Testis (tissue), 2 donors: ENCODE results near the gene EVA1B.

Experiments used
- POLR2A ChIP-seq: fragments of 450-650 bp; IDR thresholded peaks from one replicate; pipeline ENCODE4 v1.6.1; 2017; ENCODE audit warnings: antibody characterized with exemption, mild to moderate bottlenecking, moderate library complexity
- TF ChIP-seq, protein P1 (sequence below), 3 experiments: fragments of 450-650 bp in 2 of 3; fragments of 200-600 bp in 1 of 3; sonication (generic) in 1 of 3; IDR thresholded peaks; one replicate each; pipeline ENCODE4 v1.5.1; 2016 to 2019; ENCODE audit warnings: antibody characterized with exemption in 3 of 3, mild to moderate bottlenecking in 2 of 3, moderate library complexity in 1 of 3

DNA sequence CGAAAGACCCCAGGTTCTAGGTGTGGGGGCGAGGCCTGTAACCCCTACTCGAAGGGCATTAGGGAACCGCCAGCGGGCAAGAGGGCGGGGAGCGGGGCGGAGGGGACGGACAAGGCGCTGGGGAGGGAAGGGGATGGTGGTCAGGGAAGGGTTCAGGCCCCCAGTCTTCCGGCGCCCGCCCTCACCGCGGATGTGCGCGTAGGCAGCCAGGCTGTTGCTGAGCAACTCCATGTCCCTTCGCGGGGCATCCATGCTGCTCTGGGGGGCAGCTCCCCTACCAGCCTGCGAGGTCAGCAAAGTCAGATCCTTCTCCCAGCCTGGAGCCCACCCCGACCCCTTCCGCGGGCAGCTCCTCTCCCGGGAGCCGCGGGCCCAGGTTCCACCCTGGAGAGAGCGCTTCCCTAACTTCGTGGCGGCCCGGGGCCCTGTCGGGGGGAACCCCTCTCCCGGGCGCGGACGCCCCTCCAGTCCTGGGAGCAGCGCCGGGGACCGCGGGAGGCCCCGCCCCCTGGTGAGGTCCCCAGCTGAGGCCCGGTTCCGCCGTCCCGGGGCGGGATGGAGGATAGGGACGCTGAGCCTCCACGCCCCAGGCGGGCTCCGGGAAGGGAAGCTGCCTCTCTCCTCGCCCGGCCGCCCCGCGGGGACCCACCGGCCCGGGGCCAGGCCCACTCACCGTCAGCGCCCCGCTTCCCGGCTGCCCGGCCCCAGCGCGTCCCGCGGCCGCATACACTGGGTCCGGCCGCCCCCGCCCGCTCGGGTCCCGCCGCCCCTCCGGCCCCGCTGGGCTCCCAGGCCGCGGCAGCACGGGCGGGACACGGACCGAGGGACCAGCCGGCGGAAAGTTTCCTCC lies 434 bp downstream of the EVA1B start:
- TF ChIP-seq, protein P1, sequence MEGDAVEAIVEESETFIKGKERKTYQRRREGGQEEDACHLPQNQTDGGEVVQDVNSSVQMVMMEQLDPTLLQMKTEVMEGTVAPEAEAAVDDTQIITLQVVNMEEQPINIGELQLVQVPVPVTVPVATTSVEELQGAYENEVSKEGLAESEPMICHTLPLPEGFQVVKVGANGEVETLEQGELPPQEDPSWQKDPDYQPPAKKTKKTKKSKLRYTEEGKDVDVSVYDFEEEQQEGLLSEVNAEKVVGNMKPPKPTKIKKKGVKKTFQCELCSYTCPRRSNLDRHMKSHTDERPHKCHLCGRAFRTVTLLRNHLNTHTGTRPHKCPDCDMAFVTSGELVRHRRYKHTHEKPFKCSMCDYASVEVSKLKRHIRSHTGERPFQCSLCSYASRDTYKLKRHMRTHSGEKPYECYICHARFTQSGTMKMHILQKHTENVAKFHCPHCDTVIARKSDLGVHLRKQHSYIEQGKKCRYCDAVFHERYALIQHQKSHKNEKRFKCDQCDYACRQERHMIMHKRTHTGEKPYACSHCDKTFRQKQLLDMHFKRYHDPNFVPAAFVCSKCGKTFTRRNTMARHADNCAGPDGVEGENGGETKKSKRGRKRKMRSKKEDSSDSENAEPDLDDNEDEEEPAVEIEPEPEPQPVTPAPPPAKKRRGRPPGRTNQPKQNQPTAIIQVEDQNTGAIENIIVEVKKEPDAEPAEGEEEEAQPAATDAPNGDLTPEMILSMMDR (IDR thresholded peaks at IDR 0.05) = no peak
- no peak for TF ChIP-seq POLR2A
